Endothelial cell (in vitro differentiated cells): ENCODE results near the gene LRRC58. TPM values are rescaled to one million over a fixed set of nuclear protein-coding genes. Genes with fewer than 3 reads are reported as not detected.
"Not testable (repeated sequence)": the region's sequence is repeated elsewhere in the genome, so short reads cannot be mapped to it uniquely, and the experiment has no call there.

Experiments used
- DNase-seq: peaks from one replicate; pipeline ENCODE4 v3.0.0; 2021; ENCODE audit warnings: low spot score
- H3K27ac Mint-ChIP-seq: one replicate; pipeline ENCODE4 v1.8.0; 2021; ENCODE audit warnings: mixed read lengths, inconsistent platforms; ENCODE audit not compliant: unreplicated experiment
- H3K27me3 Mint-ChIP-seq: one replicate; pipeline ENCODE4 v1.8.0; 2021; ENCODE audit warnings: mild to moderate bottlenecking, moderate library complexity, mixed read lengths, inconsistent platforms; ENCODE audit not compliant: unreplicated experiment
- H3K36me3 Mint-ChIP-seq: one replicate; pipeline ENCODE4 v1.8.0; 2021; ENCODE audit warnings: mild to moderate bottlenecking, low read depth, mixed read lengths, inconsistent platforms; ENCODE audit not compliant: unreplicated experiment
- H3K4me1 Mint-ChIP-seq: one replicate; pipeline ENCODE4 v1.8.0; 2021; ENCODE audit warnings: mild to moderate bottlenecking, mixed read lengths, inconsistent platforms; ENCODE audit not compliant: unreplicated experiment
- H3K4me3 Mint-ChIP-seq: one replicate; pipeline ENCODE4 v1.8.0; 2021; ENCODE audit warnings: mild to moderate bottlenecking, mixed read lengths, inconsistent platforms; ENCODE audit not compliant: unreplicated experiment
- H3K9me3 Mint-ChIP-seq: one replicate; pipeline ENCODE4 v1.8.0; 2021; ENCODE audit warnings: mixed read lengths, inconsistent platforms; ENCODE audit not compliant: unreplicated experiment
- total RNA-seq: library from RNA; stranded (reverse); fragmentation: NEBNext Ultra II Directional; extraction: Animal tissue kit (Norgen Biotek cat#: 25700); gene quantifications from one replicate; pipeline ENCODE4 v1.2.1, GENCODE V29; 2021; ENCODE audit not compliant: unreplicated experiment
- TF ChIP-seq, protein P1 (sequence below): fragments of 200-600 bp; sonication (generic); IDR thresholded peaks from one replicate; pipeline ENCODE4 v1.5.0; 2021; ENCODE audit warnings: antibody characterized with exemption; ENCODE audit not compliant: unreplicated experiment

The LRRC58 gene
- total RNA-seq, 1 donor from 2014 or later, result 5.2 TPM

DNA sequence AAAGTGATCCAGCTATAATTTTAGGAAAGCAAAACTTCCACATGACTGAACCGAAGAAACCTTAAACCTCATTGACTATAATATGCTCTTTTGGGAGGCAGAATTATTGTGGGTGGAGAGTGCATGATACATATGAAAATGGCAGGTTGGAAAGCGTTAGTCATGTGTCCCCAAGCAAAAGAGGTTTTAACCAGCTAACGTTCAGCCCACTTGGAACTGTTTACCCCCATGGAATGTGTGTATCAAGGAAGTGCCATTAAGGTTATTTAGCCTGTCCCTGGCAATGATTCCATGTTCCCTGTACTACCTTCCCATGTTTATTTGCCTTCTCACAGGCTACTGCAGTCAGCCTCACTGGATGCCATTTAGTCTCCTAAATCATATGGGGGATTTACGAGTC lies 44.1 kb upstream of the LRRC58 start:
- no peak overlapping the region for H3K27ac Mint-ChIP-seq
- no peaks in the 10 kb centered on the region for H3K9me3 Mint-ChIP-seq
- no peak for DNase-seq
- H3K4me3 Mint-ChIP-seq, result no peak overlapping the region
- H3K36me3 Mint-ChIP-seq, result peaks cover 26% of the 10 kb centered on the region
- no peaks in the 10 kb centered on the region for H3K27me3 Mint-ChIP-seq
- TF ChIP-seq, protein P1, sequence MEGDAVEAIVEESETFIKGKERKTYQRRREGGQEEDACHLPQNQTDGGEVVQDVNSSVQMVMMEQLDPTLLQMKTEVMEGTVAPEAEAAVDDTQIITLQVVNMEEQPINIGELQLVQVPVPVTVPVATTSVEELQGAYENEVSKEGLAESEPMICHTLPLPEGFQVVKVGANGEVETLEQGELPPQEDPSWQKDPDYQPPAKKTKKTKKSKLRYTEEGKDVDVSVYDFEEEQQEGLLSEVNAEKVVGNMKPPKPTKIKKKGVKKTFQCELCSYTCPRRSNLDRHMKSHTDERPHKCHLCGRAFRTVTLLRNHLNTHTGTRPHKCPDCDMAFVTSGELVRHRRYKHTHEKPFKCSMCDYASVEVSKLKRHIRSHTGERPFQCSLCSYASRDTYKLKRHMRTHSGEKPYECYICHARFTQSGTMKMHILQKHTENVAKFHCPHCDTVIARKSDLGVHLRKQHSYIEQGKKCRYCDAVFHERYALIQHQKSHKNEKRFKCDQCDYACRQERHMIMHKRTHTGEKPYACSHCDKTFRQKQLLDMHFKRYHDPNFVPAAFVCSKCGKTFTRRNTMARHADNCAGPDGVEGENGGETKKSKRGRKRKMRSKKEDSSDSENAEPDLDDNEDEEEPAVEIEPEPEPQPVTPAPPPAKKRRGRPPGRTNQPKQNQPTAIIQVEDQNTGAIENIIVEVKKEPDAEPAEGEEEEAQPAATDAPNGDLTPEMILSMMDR, result no peak
- no peaks in the 10 kb centered on the region for H3K4me1 Mint-ChIP-seq

DNA sequence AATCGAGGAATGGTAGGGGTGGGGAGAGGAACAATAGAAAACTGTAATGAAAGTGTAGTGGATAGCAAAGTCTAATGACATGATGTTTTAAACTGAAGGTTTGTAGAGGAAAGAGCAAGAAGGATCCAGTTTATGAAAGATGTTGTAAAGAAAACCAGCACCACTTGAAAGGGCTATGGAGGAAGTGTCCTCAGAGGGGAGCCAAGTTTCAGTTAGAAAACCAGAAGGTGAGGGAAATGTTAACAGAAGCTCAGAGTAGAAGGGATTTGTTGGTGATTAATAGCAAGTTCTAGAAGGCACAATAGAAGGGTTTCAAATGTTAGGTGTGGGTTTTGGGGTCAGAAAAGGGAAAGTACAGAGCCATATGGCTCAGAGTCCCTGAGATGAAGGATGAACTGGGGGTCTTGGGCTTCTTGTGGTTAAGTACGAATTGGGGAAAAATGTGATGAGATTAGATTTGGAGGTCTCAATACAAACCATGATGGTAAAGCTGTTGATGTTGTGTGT lies 33.8 kb upstream of the LRRC58 start:
- peaks cover 2% of the 10 kb centered on the region for H3K27me3 Mint-ChIP-seq
- no peak overlapping the region for H3K27ac Mint-ChIP-seq
- H3K4me3 Mint-ChIP-seq, result no peak overlapping the region
- no peaks in the 10 kb centered on the region for H3K4me1 Mint-ChIP-seq
- TF ChIP-seq, protein P1, result no peak
- DNase-seq, result no peak
- H3K36me3 Mint-ChIP-seq, result peaks cover 3% of the 10 kb centered on the region
- no peaks in the 10 kb centered on the region for H3K9me3 Mint-ChIP-seq

DNA sequence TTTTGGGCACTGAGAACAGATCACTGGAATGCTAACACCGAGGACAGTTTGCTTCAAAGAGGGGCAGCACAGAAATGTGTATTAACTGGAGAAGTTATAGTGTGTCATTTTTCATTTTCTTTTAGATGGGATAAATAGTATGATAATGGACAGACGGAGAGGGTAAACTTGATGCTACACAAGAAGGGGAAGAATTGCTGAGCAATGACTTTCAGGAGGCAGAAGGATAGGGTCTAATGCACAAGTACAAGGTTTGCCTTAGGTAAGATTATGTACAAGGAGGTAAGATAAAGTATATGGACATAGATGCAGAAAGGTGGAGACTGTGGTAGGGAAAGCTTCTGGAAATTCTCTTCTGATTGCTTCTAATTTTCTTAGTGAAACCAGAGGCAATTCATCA lies 32.3 kb upstream of the LRRC58 start:
- no peak for DNase-seq
- no peaks in the 10 kb centered on the region for H3K9me3 Mint-ChIP-seq
- TF ChIP-seq, protein P1, result no peak
- peaks cover 3% of the 10 kb centered on the region for H3K36me3 Mint-ChIP-seq
- no peak overlapping the region for H3K4me3 Mint-ChIP-seq
- H3K27ac Mint-ChIP-seq, result no peak overlapping the region
- H3K4me1 Mint-ChIP-seq, result no peaks in the 10 kb centered on the region
- H3K27me3 Mint-ChIP-seq, result no peaks in the 10 kb centered on the region

DNA sequence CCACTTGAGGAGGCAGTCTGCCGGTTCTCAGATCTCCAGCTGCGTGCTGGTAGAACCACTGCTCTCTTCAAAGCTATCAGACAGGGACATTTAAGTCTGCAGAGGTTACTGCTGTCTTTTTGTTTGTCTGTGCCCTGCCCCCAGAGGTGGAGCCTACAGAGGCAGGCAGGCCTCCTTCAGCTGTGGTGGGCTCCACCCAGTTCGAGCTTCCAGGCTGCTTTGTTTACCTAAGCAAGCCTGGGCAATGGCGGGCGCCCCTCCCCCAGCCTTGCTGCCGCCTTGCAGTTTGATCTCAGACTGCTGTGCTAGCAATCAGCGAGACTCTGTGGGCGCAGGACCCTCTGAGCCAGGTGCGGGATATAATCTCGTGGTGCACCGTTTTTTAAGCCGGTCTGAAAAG lies 28.8 kb upstream of the LRRC58 start:
- not testable (repeated sequence) for H3K4me1 Mint-ChIP-seq, H3K27me3 Mint-ChIP-seq, DNase-seq, H3K27ac Mint-ChIP-seq, H3K4me3 Mint-ChIP-seq, H3K36me3 Mint-ChIP-seq, H3K9me3 Mint-ChIP-seq

DNA sequence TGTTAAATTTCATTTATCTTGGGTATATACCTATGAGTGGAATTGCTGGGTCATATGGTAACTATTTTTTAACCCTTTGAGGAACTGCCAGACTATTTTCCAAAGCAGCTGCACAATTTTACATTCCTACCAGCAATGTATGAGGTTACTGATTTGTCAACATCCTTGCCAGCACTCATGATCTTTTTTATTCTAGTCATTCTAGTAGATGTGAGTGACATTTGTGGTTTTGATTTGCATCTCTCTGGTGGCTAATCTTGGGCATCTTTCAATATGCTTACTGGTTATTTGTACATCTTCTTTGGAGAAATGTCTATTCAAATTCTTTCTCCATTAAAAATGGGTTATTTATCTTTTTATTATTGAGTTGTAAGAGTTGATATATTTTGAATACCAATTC lies 21.3 kb upstream of the LRRC58 start:
- TF ChIP-seq, protein P1, result no peak
- no peaks in the 10 kb centered on the region for H3K36me3 Mint-ChIP-seq
- H3K4me1 Mint-ChIP-seq, result no peaks in the 10 kb centered on the region
- no peaks in the 10 kb centered on the region for H3K9me3 Mint-ChIP-seq
- peaks cover 4% of the 10 kb centered on the region for H3K27me3 Mint-ChIP-seq
- no peak overlapping the region for H3K27ac Mint-ChIP-seq
- no peak overlapping the region for H3K4me3 Mint-ChIP-seq
- DNase-seq, result no peak
